GM12878 (cell line): ENCODE data around the gene GNPTAB.

ENCODE experiments used
- ASH2L ChIP-seq: fragments of 300-600, 200-600 bp; sonication (generic); IDR thresholded peaks from 2 replicates; pipeline ENCODE4 v1.6.1; 2017; ENCODE audit warnings: low read depth, mild to moderate bottlenecking, borderline replicate concordance
- ATF2 ChIP-seq: IDR thresholded peaks from 2 replicates; pipeline ENCODE4 v1.6.1; 2012; ENCODE audit warnings: low read length, inconsistent platforms
- BRCA1 ChIP-seq: IDR thresholded peaks from 2 replicates; pipeline ENCODE4 v1.6.1; 2011; ENCODE audit warnings: low read depth, low read length, improper control_type of control experiment
- CHD1 ChIP-seq: IDR thresholded peaks from 2 replicates; pipeline ENCODE4 v1.6.1; 2012; ENCODE audit warnings: low read depth, low read length, improper control_type of control experiment
- CTCF ChIP-seq, 3 experiments: IDR thresholded peaks in 2 of 3; conservative IDR thresholded peaks in 1 of 3; 2 replicates each; pipeline ENCODE4 v1.5.1; 2011; ENCODE audit warnings: low read depth in 3 of 3, low read length in 3 of 3, mild to moderate bottlenecking in 3 of 3, control low read depth in 2 of 3, moderate library complexity in 2 of 3, inconsistent platforms in 1 of 3, mixed read lengths in 1 of 3; ENCODE audit not compliant: control insufficient read depth in 2 of 3, insufficient read depth in 1 of 3; ENCODE audit errors: extremely low read depth in 1 of 3
- EP300 ChIP-seq, 2 experiments: fragments of 150-350 bp in 1 of 2; IDR thresholded peaks; 2 replicates each; pipeline ENCODE4 v1.6.1; 2011 to 2012; ENCODE audit warnings: low read depth in 2 of 2, low read length in 2 of 2, borderline replicate concordance in 1 of 2, improper control_type of control experiment in 1 of 2, inconsistent platforms in 1 of 2; ENCODE audit not compliant: control insufficient read depth in 1 of 2
- JUND ChIP-seq: IDR thresholded peaks from 2 replicates; pipeline ENCODE4 v1.6.1; 2012; ENCODE audit warnings: low read depth, mild to moderate bottlenecking, low read length, improper control_type of control experiment, moderate library complexity
- MAX ChIP-seq: IDR thresholded peaks from 2 replicates; pipeline ENCODE4 v1.6.1; 2012; ENCODE audit warnings: low read depth, low read length, improper control_type of control experiment
- NFYB ChIP-seq: IDR thresholded peaks from 2 replicates; pipeline ENCODE4 v1.6.1; 2011; ENCODE audit warnings: low read depth, mild to moderate bottlenecking, low read length, improper control_type of control experiment, moderate library complexity; ENCODE audit not compliant: insufficient read depth
- NR2F1 ChIP-seq: fragments of 450-650 bp; conservative IDR thresholded peaks from 2 replicates; pipeline ENCODE4 v1.6.1; 2017; ENCODE audit warnings: mild to moderate bottlenecking
- POLR2AphosphoS5 ChIP-seq: IDR thresholded peaks from 2 replicates; pipeline ENCODE4 v1.6.1; 2011; ENCODE audit warnings: mild to moderate bottlenecking, low read length, inconsistent platforms
- RAD21 ChIP-seq: IDR thresholded peaks from 2 replicates; pipeline ENCODE4 v1.6.1; 2011; ENCODE audit warnings: mild to moderate bottlenecking, low read depth, low read length, moderate library complexity; ENCODE audit not compliant: insufficient read depth

GRCh38 chr12:101727098-101727497, 103.7 kb downstream of the GNPTAB start:
- TF ChIP-seq POLR2AphosphoS5: no peak
- no peak for TF ChIP-seq EP300 (IDR thresholded peaks at IDR 0.05; ENCODE audit: borderline replicate concordance in 1 of 2, control insufficient read depth in 1 of 2, low read depth in 2 of 2, low read length in 2 of 2)
- TF ChIP-seq BRCA1: no peak
- no peak for TF ChIP-seq CHD1
- no peak for TF ChIP-seq CTCF (IDR thresholded peaks at IDR 0.05 in 2 of 3, conservative IDR thresholded peaks at IDR 0.05 in 1 of 3; ENCODE audit: control insufficient read depth in 2 of 3, extremely low read depth in 1 of 3, insufficient read depth in 1 of 3, low read depth in 3 of 3, low read length in 3 of 3)
- TF ChIP-seq MAX: no peak
- TF ChIP-seq NR2F1: no peak
- TF ChIP-seq ATF2: no peak
- TF ChIP-seq ASH2L: no peak
- TF ChIP-seq NFYB: no peak
- no peak for TF ChIP-seq RAD21
- TF ChIP-seq JUND: no peak
